NCI-H2196 treated with DMSO at 0.1 percent for 48 hours (cell line): Measurements from ENCODE around the gene SMCO4.
"Not testable (repeated sequence)": the region's sequence is repeated elsewhere in the genome, so short reads cannot be mapped to it uniquely, and the experiment has no call there.

Source experiments
- DNase-seq: peaks from one replicate; lab custom pipeline; 2025; ENCODE audit not compliant: unreplicated experiment; lab: John Stamatoyannopoulos, UW

Gene SMCO4

GRCh38 chr11:93560199-93560932 lies 17.2 kb upstream of the SMCO4 start:
- DNase-seq: no peak

DNA sequence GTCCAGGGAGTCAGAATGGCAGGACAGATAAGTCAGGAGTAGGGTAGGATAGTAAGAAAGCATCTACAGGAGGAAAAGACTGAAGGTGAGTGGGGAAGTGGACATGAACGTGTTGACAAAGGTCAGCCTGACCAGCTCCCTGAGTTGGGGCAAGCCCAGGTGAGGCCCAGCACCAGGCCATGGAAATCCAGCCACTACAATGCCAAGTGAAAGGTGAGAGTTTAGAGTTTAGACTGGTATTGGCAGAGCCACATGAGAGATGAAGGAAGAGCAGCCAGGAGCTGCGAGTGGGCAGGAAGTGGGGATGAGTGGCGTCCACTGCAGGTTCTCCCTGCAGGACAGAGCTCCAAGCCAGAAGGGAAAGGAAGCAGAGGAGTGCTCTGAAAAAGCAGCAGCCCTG lies 16.5 kb upstream of the SMCO4 start:
- DNase-seq: no peak

- no peak for DNase-seq
These were observed 9.7 kb upstream of the SMCO4 start for GRCh38 chr11:93552874-93553273.

DNA sequence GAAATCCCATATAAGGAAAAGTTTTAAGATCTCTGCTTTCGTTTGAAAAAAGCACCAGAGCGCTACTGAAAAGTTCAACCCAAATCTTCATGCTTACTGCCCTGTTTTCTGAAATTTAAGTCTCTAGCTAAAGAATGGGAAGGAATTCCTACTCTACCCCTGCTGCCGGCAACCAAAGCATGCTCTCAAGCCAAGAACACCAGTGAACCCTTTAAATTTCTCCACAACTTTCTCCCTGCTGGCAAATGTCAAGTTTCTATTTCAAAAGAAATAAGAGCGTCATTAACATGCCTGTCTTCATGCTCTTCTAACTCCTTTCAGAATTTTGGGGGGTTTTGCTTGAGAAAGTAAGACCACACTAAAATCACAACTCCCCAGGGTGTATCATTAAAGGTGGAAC lies 6.8 kb upstream of the SMCO4 start:
- DNase-seq: no peak

- no peak for DNase-seq
These were observed 5.6 kb upstream of the SMCO4 start for GRCh38 chr11:93548679-93549319.

- DNase-seq: no peak
These were observed 4.6 kb upstream of the SMCO4 start for GRCh38 chr11:93547773-93548172.

DNA sequence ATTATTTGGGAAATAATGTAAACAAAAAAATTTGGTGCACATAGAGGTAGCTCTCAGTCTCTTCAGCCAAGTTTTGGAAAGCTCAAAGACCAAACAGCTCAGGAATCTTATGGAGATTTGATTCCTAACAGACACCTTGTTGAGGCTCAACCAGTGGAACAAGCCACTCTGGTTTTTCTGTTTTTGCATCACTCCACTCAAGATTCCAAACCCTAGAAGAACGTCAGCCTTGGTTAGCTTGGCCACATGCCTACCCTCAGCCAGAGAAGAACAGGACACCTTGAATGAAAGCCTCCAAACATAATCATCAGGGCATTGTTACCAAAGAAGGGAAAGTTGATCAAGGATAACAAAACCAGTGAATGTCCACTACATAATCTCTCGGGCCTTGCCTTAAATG lies 3.8 kb upstream of the SMCO4 start:
- DNase-seq: no peak

DNA sequence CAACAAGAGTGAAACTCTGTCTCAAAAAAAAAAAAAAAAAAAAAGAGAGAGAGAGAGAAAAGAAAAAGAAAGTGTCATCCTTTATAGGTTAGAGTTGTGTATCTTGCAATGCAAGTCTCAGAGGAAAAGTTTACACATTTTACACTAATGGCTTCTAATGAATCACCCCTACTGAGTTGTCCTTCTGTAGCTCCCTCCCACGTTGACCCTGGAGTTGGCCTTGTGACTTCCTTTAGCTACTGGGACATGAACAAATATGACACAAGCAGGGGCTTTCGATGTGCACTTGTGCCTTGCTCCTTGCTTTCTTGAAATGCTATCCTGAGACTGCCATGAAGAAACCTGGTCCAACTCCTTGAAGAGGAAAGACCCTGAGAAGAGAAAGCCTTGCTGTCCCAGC lies 2.4 kb upstream of the SMCO4 start:
- no peak for DNase-seq

DNA sequence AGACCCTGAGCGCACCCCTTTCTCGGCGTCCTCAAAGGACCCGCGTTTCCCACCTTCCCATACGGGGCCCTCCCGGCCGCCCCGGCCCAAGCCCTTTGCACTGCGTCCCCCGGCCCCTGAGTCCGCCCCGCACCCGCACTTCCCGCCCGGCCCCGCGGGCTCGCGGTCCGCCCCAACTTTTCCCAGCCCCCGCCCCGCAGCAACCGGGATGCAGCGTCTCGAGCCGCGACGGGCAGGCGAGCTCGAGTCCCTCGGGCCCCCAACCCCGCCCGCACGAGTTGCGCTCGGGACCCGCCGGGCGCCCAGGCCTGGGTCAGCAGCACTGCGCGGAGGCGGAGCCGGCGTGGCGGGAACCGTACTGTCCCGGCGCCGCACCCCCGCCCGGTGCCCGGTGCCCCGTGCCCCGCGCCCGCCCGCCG lies 371 bp downstream of the SMCO4 start:
- no peak for DNase-seq

- DNase-seq: no peak
These were observed 1.0 kb downstream of the SMCO4 start for GRCh38 chr11:93541884-93542810.

DNA sequence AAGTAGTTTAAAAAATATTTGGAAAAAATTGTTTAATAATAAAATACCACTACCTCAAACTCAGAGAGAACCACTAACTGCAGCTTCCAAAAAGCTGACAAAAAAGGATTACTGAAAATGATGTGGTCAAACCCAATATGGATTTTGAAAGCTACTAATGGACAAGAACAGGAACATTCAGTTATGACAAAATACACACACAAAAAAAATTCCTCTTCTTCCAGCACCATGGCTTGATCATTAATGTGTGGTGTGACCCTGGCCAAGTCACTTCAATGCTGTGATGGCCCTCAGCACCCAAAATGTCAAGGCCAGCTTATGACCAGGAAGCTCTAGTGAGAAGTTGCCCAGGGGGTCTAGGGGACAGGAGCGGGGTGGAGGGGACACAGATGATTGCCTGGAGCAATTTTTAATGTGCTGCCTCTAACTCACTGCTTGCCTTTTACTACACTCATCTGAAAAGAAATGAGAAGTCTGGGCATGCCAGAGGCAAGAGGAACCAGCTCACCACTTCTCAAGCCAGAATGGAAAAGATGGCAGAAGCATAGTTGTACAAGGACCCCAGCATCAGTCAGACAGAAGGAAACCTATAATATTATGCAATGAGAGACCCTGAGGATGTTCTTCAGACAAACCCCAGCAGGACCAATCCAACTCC lies 2.2 kb downstream of the SMCO4 start:
- no peak for DNase-seq

DNA sequence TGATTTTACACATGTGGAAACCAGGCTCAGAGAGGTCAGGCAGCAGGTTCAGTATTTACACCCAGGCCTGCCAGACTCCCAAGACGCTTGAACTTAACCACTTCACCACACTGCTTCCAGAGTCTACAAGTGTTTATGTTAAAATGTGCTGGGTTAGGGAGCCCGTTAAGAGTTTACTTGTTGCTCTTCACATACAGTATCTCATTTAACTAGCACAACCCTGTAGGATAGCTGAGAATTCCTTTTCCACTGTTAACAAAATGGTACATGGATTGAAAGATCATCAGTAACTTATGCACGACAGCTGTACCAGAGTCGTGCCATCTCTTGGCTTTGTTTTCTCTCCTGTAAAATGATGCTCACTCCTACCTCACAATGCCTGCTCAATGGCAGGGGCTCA lies 2.9 kb downstream of the SMCO4 start:
- no peak for DNase-seq

GRCh38 chr11:93537767-93538261 lies 5.4 kb downstream of the SMCO4 start:
- no peak for DNase-seq

GRCh38 chr11:93537049-93537448 lies 6.1 kb downstream of the SMCO4 start:
- no peak for DNase-seq

DNA sequence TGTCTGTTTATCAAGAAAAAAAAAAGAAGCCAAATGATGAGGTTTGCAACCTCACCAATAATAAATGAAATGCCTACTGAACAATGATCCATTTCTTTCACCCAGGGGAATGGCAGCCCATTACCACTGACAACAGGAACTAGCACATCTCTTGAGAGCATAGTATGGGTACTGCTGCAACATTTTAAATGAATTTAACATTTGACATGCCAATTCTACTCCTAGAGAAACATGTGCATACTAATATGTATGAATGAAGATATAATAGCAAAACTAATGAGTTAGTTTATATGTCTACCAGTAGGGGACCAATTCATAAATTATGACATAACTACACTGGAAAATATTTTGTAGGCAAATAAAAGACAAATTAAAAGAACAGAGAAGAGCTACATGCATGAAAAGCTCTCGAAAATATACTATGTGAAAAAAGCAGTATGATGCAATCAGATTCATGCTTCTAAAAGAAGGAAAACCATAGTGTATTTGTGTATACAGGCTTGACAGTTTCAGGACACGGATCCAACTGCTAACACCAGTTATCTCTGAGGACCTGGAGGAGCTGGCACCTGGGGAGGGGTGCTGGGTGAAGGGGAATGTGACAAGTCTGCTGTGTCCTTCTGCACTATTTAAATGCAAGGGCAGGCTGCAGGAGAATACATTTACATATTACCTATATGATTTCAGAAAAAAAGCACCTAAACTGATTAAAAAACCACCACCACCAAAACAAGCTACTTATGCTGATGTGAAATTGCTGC lies 6.9 kb downstream of the SMCO4 start:
- no peak for DNase-seq

DNA sequence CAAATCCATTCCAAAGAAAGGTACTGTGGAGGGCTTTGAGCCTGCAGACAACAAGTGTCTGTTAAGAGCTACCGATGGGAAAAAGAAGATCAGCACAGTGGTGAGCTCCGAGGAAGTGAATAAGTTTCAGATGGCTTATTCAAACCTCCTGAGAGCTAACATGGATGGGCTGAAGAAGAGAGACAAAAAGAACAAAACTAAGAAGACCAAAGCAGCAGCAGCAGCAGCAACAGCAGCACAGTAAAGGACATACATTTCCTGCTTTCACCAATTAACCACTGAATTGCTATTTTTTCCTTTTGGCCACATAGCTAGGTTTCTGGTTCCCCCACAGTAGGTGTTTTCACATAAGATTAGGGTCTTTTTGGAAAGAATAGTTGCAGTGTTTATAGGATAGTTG lies 7.6 kb downstream of the SMCO4 start:
- DNase-seq: not testable (repeated sequence)

DNA sequence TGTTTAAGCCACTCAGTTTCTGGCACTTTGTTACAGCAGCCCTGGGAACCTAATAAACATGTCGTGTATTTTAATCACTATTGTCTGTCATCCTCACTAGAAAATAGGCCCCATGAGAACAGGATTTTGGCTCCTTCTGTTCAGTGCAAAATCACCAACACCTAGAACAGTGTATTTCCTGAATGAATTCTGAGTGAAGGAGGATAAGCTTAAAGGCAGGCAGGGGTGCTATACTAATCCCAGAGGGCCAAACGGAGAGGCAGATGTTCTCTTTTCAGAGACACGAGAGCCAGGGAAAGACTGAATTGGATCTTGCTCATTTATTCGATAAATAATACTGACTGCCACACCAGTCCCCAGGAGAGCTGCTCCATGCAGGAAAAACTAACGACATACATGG lies 10.4 kb downstream of the SMCO4 start:
- no peak for DNase-seq

DNA sequence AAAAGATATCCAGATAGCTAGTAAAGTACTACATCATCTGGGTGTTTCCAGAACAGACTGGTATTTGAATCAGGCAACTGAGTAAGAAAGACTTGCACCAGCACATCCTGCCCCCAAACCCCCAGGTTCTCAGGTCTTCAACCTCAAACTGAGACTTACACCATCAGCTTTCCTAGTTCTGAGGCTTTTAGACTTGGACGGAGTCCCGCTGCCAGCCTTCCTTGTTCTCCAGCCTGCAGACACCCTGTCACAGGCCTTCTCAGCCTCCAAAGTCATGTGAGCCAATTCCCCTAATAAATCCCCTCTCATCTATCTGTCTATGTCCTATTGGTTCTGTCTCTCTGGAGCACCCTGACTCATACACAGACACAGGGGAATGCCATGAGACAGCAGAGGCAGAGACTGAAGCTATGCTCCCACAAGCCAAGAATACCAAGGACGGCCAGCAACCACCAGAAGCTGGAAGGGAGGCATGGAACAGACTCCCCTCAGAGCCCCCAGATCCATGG lies 10.9 kb downstream of the SMCO4 start:
- DNase-seq: no peak

GRCh38 chr11:93530468-93530826 lies 12.7 kb downstream of the SMCO4 start:
- DNase-seq: no peak
